Endometrium (tissue), 2 donors: Measurements from ENCODE around the gene CYP19A1.
"Not testable (repeated sequence)": the region's sequence is repeated elsewhere in the genome, so short reads cannot be mapped to it uniquely, and the experiment has no call there.

Experiments used
- FAIRE-seq: peaks from 2 replicates; lab custom pipeline; 2012; peaks lifted over from hg19 to GRCh38; lab: Jason Lieb, UNC
- donor health status: control.
- donor health status: control.

Gene CYP19A1

GRCh38 chr15:51205050-51205975 is 133.1 kb downstream of the CYP19A1 start:
- FAIRE-seq, result no peak

- no peak for FAIRE-seq
Measured at GRCh38 chr15:51203797-51204196, 134.6 kb downstream of the CYP19A1 start.

GRCh38 chr15:51202783-51203182 is 135.6 kb downstream of the CYP19A1 start:
- FAIRE-seq, result no peak

- FAIRE-seq, result no peak
Measured at GRCh38 chr15:51201581-51201980, 136.8 kb downstream of the CYP19A1 start.

- no peak for FAIRE-seq
Measured at GRCh38 chr15:51200792-51201191, 137.6 kb downstream of the CYP19A1 start.

GRCh38 chr15:51199541-51199940 is 138.9 kb downstream of the CYP19A1 start:
- FAIRE-seq, result no peak

GRCh38 chr15:51198701-51199232 is 139.6 kb downstream of the CYP19A1 start:
- no peak for FAIRE-seq

GRCh38 chr15:51195459-51195858 is 142.9 kb downstream of the CYP19A1 start:
- no peak for FAIRE-seq

GRCh38 chr15:51193979-51194378 is 144.4 kb downstream of the CYP19A1 start:
- no peak for FAIRE-seq

- no peak for FAIRE-seq
Measured at GRCh38 chr15:51193526-51193925, 144.9 kb downstream of the CYP19A1 start.

- no peak for FAIRE-seq
Measured at GRCh38 chr15:51192521-51193280, 145.7 kb downstream of the CYP19A1 start.

- FAIRE-seq, result no peak
Measured at GRCh38 chr15:51191766-51192165, 146.6 kb downstream of the CYP19A1 start.

- no peak for FAIRE-seq
Measured at GRCh38 chr15:51191072-51191670, 147.2 kb downstream of the CYP19A1 start.

- no peak for FAIRE-seq
Measured at GRCh38 chr15:51190424-51191068, 147.8 kb downstream of the CYP19A1 start.

GRCh38 chr15:51189669-51190385 is 148.6 kb downstream of the CYP19A1 start:
- no peak for FAIRE-seq

- not testable (repeated sequence) for FAIRE-seq
Measured at GRCh38 chr15:51188791-51189190, 149.6 kb downstream of the CYP19A1 start.

GRCh38 chr15:51186891-51187290 is 151.5 kb downstream of the CYP19A1 start:
- no peak for FAIRE-seq

- FAIRE-seq, result no peak
Measured at GRCh38 chr15:51186181-51186705, 152.2 kb downstream of the CYP19A1 start.

- FAIRE-seq, result no peak
Measured at GRCh38 chr15:51185213-51186159, 152.9 kb downstream of the CYP19A1 start.

GRCh38 chr15:51184627-51185026 is 153.8 kb downstream of the CYP19A1 start:
- no peak for FAIRE-seq
